PC-9 (cell line): Measurements from ENCODE around the gene CFAP210. TPM values are rescaled to one million over a fixed set of nuclear protein-coding genes. Genes with fewer than 3 reads are reported as not detected.

Experiments used
- BruUV-seq: library from RNA; stranded (reverse); fragments of 400-500 nt; replicated peaks from 2 replicates; lab custom pipeline; 2021; lab: Mats Ljungman, UMichigan
- CTCF ChIA-PET: fragments of 300-600 bp; sonication (Branson Sonifier 250); formaldehyde crosslinking; loops from one replicate; lab custom pipeline; 2022; ENCODE audit warnings: antibody characterized with exemption; lab: Charles Lee
- POLR2A ChIA-PET: fragments of 300-600 bp; sonication (Branson Sonifier 250); formaldehyde crosslinking; loops from one replicate; lab custom pipeline; 2022; ENCODE audit warnings: antibody characterized with exemption; ENCODE audit not compliant: unreplicated experiment; lab: Charles Lee
- DNase-seq, 2 experiments: peaks; one replicate each; pipeline versions ENCODE4 v3.0.0 to v3.0.0-alpha.2; 2015 to 2022; ENCODE audit warnings: mixed read lengths in 1 of 2
- H2AFZ ChIP-seq: fragments of 200-600 bp; sonication (generic); 2 replicates; pipeline ENCODE4 v1.8.1; 2017; ENCODE audit warnings: antibody characterized with exemption
- H3F3A ChIP-seq: fragments of 200-600 bp; sonication (generic); 2 replicates; pipeline ENCODE4 v1.8.1; 2017; ENCODE audit warnings: antibody characterized with exemption, mild to moderate bottlenecking, low read depth; ENCODE audit not compliant: insufficient read depth
- H3K27ac ChIP-seq: fragments of 200-600 bp; sonication (generic); 2 replicates; pipeline ENCODE4 v1.6.1; 2016; ENCODE audit warnings: mixed run types
- H3K27me3 ChIP-seq: fragments of 200-600 bp; sonication (generic); 2 replicates; pipeline ENCODE4 v1.6.1; 2016; ENCODE audit warnings: low read depth, mixed run types; ENCODE audit not compliant: insufficient read depth
- H3K36me3 ChIP-seq: fragments of 200-600 bp; sonication (generic); 2 replicates; pipeline ENCODE4 v1.6.1; 2016; ENCODE audit warnings: low read depth, mixed run types
- H3K4me1 ChIP-seq: fragments of 200-600 bp; sonication (generic); replicated peaks from 2 replicates; pipeline ENCODE4 v1.6.1; 2016; ENCODE audit warnings: mixed run types; ENCODE audit not compliant: insufficient read depth
- H3K4me2 ChIP-seq: fragments of 200-600 bp; sonication (generic); 2 replicates; pipeline ENCODE4 v1.6.1; 2017; ENCODE audit warnings: mixed run types
- H3K4me3 ChIP-seq: fragments of 200-600 bp; sonication (generic); 2 replicates; pipeline ENCODE4 v1.6.1; 2016; ENCODE audit warnings: mixed run types
- H3K79me2 ChIP-seq: fragments of 200-600 bp; sonication (generic); 2 replicates; pipeline ENCODE4 v1.6.1; 2017; ENCODE audit warnings: low read depth, mixed run types
- H3K9me2 ChIP-seq: fragments of 200-600 bp; sonication (generic); 2 replicates; pipeline ENCODE4 v1.8.1; 2017; ENCODE audit warnings: mild to moderate bottlenecking; ENCODE audit not compliant: insufficient read depth
- H3K9me3 ChIP-seq: fragments of 200-600 bp; sonication (generic); 2 replicates; pipeline ENCODE4 v1.8.1; 2016; ENCODE audit warnings: low read depth; ENCODE audit not compliant: insufficient read depth
- H4K20me1 ChIP-seq: fragments of 200-600 bp; sonication (generic); 2 replicates; pipeline ENCODE4 v1.8.1; 2017; ENCODE audit not compliant: insufficient read depth
- EZH2 ChIP-seq: fragments of 200-600 bp; sonication (generic); IDR thresholded peaks from 2 replicates; pipeline ENCODE4 v1.8.0; 2017; ENCODE audit warnings: antibody characterized with exemption, low read depth
- intact Hi-C: fragments of 100-400 bp; cut with micrococcal nuclease; formaldehyde crosslinking; loops from one replicate; pipeline ENCODE4 v1.10.0; 2022; ENCODE audit not compliant: unreplicated experiment
- total RNA-seq: library from RNA; stranded (reverse); gene quantifications from 2 replicates; pipeline ENCODE4 v1.2.3, GENCODE V29; 2021
- TF ChIP-seq, protein P1 (sequence below): fragments of 200-600 bp; sonication (generic); conservative IDR thresholded peaks from 2 replicates; pipeline ENCODE4 v1.6.1; 2017; ENCODE audit warnings: mixed run types, antibody characterized with exemption, mild to moderate bottlenecking, moderate library complexity

CFAP210 gene
- total RNA-seq, 1 experiment from 2014 or later, result 0.96 TPM

DNA sequence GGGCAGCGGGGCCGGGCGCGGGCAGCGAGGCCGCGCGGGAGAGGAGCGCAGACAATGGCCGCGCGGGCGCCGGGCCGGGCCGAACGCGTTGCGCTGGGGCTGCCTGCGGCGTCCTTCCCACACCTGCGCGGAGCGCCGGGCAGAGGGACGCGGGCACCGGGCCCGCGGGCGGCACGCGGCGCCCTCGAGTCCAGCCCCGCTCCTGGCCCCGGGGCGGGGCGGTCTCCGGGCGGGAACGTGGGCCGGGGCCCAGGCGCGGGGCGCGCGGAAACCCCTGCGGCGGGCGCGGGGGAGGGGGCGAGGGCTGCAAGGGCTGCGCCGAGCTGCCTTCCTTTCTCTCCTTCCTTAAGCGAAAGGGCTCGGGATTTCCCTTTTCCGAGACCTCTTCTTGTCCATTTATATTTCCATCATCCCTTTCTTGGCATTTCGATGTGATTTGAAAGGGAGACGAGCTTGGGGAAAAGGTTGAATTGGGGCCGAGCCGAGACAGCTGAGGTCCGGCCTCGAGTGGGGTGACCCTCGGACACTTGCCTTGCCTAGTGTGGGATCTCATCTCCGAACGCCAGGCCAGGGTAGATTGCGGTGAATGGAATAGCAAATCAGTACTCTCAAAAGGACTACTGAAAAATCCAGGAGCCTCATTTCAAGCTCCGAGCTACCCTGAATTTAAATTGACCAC, 40.1 kb upstream of the CFAP210 start:
- no TSS peak for BruUV-seq
- Histone ChIP-seq H3K9me2 (no peaks in the 10 kb centered on the region), H3K4me2 (peak overlapping the region; percentile 94), H3K79me2 (no peaks in the 10 kb centered on the region), H3K36me3 (no peaks in the 10 kb centered on the region), H2AFZ (peak overlapping the region; percentile 85), H3K4me1 (peaks cover 9% of the 10 kb centered on the region; the same call in 1 of the 2 replicates), H3K27ac (no peak overlapping the region), H3K4me3 (peak overlapping the region; percentile 76), H3F3A (peaks cover 8% of the 10 kb centered on the region; the same call in 1 of the 2 replicates), H3K9me3 (no peaks in the 10 kb centered on the region), H4K20me1 (no peaks in the 10 kb centered on the region), H3K27me3 (no peaks in the 10 kb centered on the region)
- CTCF ChIA-PET, result no interaction called here
- DNase-seq, result peak in 1 of 2 experiments; percentile 12
- POLR2A ChIA-PET, result interaction anchor here (0.6 kb wide), 1 partner anchor 1772 kb away, joined by 4 read pairs; no protein-coding TSS in a partner anchor
- intact Hi-C loops, result no loop called here
- TF ChIP-seq, protein P1, sequence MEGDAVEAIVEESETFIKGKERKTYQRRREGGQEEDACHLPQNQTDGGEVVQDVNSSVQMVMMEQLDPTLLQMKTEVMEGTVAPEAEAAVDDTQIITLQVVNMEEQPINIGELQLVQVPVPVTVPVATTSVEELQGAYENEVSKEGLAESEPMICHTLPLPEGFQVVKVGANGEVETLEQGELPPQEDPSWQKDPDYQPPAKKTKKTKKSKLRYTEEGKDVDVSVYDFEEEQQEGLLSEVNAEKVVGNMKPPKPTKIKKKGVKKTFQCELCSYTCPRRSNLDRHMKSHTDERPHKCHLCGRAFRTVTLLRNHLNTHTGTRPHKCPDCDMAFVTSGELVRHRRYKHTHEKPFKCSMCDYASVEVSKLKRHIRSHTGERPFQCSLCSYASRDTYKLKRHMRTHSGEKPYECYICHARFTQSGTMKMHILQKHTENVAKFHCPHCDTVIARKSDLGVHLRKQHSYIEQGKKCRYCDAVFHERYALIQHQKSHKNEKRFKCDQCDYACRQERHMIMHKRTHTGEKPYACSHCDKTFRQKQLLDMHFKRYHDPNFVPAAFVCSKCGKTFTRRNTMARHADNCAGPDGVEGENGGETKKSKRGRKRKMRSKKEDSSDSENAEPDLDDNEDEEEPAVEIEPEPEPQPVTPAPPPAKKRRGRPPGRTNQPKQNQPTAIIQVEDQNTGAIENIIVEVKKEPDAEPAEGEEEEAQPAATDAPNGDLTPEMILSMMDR, result no peak
- TF ChIP-seq EZH2, result no peak

DNA sequence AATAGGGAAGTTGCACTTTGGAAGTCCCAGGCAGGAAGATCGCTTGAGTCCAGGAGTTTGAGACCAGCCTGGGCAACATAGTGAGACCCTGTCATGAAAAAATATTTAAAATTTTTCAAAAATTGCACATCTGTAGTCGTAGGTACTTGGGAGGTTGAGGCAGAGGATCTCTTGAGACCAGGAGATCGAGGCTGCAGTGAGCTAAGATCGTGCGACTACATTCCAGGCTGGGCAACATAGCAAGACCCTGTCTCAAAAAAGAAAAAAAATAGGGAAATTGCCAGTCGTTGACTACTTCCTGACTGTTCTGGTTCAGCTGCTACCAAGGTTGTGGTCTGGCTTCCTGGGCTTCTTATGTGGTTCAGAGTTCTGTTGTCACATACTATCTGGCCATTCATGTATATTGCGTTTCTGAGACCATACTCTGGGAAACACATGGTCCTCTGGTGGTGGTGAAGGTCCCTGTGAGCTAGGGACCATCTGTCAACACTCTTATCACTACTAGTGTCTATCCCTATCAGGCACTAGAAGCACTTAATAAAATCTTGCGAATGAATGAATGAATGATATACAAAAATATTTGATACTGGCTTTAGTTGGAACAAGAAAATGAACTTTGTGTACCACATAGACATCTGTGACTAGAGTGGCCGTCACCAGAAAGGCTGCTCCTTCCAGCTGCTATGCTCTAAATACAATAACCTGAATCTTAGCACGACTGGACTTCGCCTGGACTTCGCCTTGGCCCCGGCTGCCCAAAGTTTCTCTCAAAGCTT, 38.6 kb upstream of the CFAP210 start:
- ChIA-PET CTCF (no interaction called here), POLR2A (no interaction called here)
- H3F3A ChIP-seq, result peaks cover 21% of the 10 kb centered on the region; the same call in 1 of the 2 replicates
- peak overlapping the region; percentile 75 for H3K4me2 ChIP-seq
- H3K4me1 ChIP-seq, result peaks cover 24% of the 10 kb centered on the region
- H3K36me3 ChIP-seq, result no peaks in the 10 kb centered on the region
- no peaks in the 10 kb centered on the region for H3K27me3 ChIP-seq
- H3K4me3 ChIP-seq, result peak overlapping the region; percentile 76; the same call in 1 of the 2 replicates
- TF ChIP-seq, protein P1, result no peak
- TF ChIP-seq EZH2, result no peak
- no peak overlapping the region for H3K27ac ChIP-seq
- H4K20me1 ChIP-seq, result no peaks in the 10 kb centered on the region
- H2AFZ ChIP-seq, result peak overlapping the region; percentile 87; the same call in 1 of the 2 replicates
- H3K9me2 ChIP-seq, result no peaks in the 10 kb centered on the region
- intact Hi-C loops, result no loop called here
- no peaks in the 10 kb centered on the region for H3K9me3 ChIP-seq
- no TSS peak for BruUV-seq
- no peaks in the 10 kb centered on the region for H3K79me2 ChIP-seq
- no peak for DNase-seq

DNA sequence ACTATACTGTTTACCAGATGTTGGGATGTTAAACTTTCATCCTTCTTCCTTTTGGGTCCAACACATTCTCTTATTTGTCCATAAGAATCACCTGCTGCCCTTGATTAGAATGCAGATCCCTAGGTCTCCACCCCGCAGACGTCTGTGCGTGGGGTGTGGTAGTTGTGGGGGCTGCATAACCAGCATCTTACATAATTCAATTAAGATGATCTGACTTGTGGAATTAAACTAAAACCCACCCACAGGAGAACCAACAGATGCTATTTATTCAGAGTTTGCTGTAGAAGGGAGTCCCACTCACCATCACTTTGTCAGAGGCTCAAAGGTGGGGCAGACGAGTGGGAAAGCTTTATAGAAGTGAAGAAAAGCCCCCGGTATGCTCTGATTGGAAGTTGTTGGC, 37.9 kb upstream of the CFAP210 start:
- Histone ChIP-seq H3K4me2 (no peak overlapping the region), H3K27ac (no peak overlapping the region), H3K27me3 (no peaks in the 10 kb centered on the region), H3K4me1 (peaks cover 24% of the 10 kb centered on the region), H2AFZ (no peak overlapping the region), H3K9me2 (no peaks in the 10 kb centered on the region), H4K20me1 (no peaks in the 10 kb centered on the region), H3K4me3 (no peak overlapping the region), H3F3A (peaks cover 22% of the 10 kb centered on the region; the same call in 1 of the 2 replicates), H3K79me2 (no peaks in the 10 kb centered on the region), H3K36me3 (no peaks in the 10 kb centered on the region), H3K9me3 (no peaks in the 10 kb centered on the region)
- CTCF ChIA-PET, result no interaction called here
- no peak for DNase-seq
- TF ChIP-seq, protein P1, result no peak
- no peak for TF ChIP-seq EZH2
- no TSS peak for BruUV-seq
- intact Hi-C loops, result no loop called here
- POLR2A ChIA-PET, result no interaction called here
